SK-N-SH (cell line): ENCODE measurements around the gene PCGF3.

ENCODE experiments used
- CHD2 ChIP-seq: fragments of 150-350 bp; IDR thresholded peaks from 2 replicates; pipeline ENCODE4 v1.6.1; 2018; ENCODE audit warnings: low read length; ENCODE audit not compliant: partially characterized antibody
- EP300 ChIP-seq, 2 experiments: IDR thresholded peaks; 2 replicates each; pipeline versions ENCODE4 v1.4.0 to v1.6.1; 2012; ENCODE audit warnings: borderline replicate concordance in 1 of 2, low read depth in 1 of 2, low read length in 1 of 2
- EZH2phosphoT487 ChIP-seq: fragments of 200-600 bp; sonication (generic); IDR thresholded peaks from 2 replicates; pipeline ENCODE4 v1.6.1; 2017; ENCODE audit warnings: low read depth, mixed run types, mild to moderate bottlenecking, antibody characterized with exemption, moderate library complexity, borderline replicate concordance
- GATA2 ChIP-seq: sonication (generic); formaldehyde crosslinking; IDR thresholded peaks from 2 replicates; pipeline ENCODE4 v1.5.0; 2020; ENCODE audit warnings: mild to moderate bottlenecking, missing genetic modification reagents
- MEF2A ChIP-seq: IDR thresholded peaks from 2 replicates; pipeline ENCODE4 v1.4.0; 2012; ENCODE audit warnings: low read depth, borderline replicate concordance
- MXI1 ChIP-seq: IDR thresholded peaks from 2 replicates; pipeline ENCODE4 v1.6.1; 2012; ENCODE audit warnings: mild to moderate bottlenecking, low read depth, low read length, improper control_type of control experiment
- POLR2AphosphoS5 ChIP-seq: IDR thresholded peaks from 2 replicates; pipeline ENCODE4 v1.6.1; 2012; ENCODE audit warnings: low read depth, low read length
- SMC3 ChIP-seq: IDR thresholded peaks from 2 replicates; pipeline ENCODE4 v1.6.1; 2012; ENCODE audit warnings: low read depth, low read length, improper control_type of control experiment
- TAF1 ChIP-seq: IDR thresholded peaks from 2 replicates; pipeline ENCODE4 v1.6.1; 2012; ENCODE audit warnings: low read depth, mild to moderate bottlenecking, low read length, moderate library complexity, borderline replicate concordance
- TF ChIP-seq, protein P1 (sequence below): fragments of 200-600 bp; sonication (generic); IDR thresholded peaks from 2 replicates; pipeline ENCODE4 v1.6.1; 2017; ENCODE audit warnings: antibody characterized with exemption, mild to moderate bottlenecking, moderate library complexity
- TF ChIP-seq, protein P2 (sequence below): IDR thresholded peaks from 2 replicates; pipeline ENCODE4 v1.4.0; 2012; ENCODE audit warnings: low read depth, borderline replicate concordance
- TF ChIP-seq, protein P3 (sequence below): IDR thresholded peaks from 2 replicates; pipeline ENCODE4 v1.4.0; 2012; ENCODE audit warnings: low read depth
- TF ChIP-seq, protein P4 (sequence below): fragments of 150-350 bp; IDR thresholded peaks from 2 replicates; pipeline ENCODE4 v1.6.1; 2016; ENCODE audit warnings: mild to moderate bottlenecking, low read depth, low read length

DNA sequence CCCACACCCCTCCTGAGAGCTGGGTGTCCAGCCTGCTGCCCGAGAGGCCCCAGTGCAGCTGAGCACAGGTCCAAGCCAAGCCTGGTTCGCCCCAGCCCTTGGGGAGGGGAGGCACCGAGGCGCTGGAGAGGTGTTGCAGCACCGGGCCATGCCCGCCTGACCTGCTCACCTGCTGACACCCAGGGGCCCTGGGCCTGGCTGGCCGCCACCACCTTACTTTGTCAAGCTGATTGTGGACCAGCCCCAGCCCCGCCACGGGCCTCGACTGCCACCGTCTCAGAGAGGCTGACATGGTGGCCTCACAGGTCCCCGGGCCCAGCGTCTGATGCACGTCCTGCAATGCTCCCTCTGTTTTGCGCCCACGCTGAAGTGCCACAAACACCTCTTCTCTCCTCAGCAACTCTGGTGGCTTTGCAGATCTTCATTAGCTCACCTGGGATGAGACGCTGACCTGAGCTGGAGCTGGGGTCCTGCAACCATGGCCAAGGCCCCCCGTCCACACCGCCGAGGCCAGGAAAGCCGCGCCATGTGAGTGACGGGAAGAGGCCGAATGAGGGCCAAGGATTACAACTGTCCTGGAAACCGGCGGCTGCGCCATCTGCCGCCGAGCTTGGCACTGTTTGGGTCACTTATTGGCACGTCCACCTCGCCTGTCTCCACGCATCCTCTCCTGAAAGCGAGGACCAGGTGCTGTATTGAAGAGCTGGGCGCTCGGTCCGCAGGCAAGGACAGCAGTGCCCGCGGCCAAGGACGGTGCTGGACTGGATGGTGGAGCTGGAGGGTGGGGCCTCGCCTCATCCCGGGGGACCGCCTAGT, 112.7 kb downstream of the PCGF3 start:
- TF ChIP-seq TAF1 (no peak), POLR2AphosphoS5 (no peak), EP300 (IDR thresholded peaks at IDR 0.05; ENCODE audit: borderline replicate concordance in 1 of 2, low read depth in 1 of 2, low read length in 1 of 2) (no peak), EZH2phosphoT487 (no peak), GATA2 (CRISPR knock-in tag) (no peak), MXI1 (no peak), MEF2A (no peak), CHD2 (no peak), SMC3 (no peak)
- TF ChIP-seq, protein P1, sequence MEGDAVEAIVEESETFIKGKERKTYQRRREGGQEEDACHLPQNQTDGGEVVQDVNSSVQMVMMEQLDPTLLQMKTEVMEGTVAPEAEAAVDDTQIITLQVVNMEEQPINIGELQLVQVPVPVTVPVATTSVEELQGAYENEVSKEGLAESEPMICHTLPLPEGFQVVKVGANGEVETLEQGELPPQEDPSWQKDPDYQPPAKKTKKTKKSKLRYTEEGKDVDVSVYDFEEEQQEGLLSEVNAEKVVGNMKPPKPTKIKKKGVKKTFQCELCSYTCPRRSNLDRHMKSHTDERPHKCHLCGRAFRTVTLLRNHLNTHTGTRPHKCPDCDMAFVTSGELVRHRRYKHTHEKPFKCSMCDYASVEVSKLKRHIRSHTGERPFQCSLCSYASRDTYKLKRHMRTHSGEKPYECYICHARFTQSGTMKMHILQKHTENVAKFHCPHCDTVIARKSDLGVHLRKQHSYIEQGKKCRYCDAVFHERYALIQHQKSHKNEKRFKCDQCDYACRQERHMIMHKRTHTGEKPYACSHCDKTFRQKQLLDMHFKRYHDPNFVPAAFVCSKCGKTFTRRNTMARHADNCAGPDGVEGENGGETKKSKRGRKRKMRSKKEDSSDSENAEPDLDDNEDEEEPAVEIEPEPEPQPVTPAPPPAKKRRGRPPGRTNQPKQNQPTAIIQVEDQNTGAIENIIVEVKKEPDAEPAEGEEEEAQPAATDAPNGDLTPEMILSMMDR = no peak
- TF ChIP-seq, protein P2, sequence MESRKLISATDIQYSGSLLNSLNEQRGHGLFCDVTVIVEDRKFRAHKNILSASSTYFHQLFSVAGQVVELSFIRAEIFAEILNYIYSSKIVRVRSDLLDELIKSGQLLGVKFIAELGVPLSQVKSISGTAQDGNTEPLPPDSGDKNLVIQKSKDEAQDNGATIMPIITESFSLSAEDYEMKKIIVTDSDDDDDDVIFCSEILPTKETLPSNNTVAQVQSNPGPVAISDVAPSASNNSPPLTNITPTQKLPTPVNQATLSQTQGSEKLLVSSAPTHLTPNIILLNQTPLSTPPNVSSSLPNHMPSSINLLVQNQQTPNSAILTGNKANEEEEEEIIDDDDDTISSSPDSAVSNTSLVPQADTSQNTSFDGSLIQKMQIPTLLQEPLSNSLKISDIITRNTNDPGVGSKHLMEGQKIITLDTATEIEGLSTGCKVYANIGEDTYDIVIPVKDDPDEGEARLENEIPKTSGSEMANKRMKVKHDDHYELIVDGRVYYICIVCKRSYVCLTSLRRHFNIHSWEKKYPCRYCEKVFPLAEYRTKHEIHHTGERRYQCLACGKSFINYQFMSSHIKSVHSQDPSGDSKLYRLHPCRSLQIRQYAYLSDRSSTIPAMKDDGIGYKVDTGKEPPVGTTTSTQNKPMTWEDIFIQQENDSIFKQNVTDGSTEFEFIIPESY = no peak
- TF ChIP-seq, protein P3, sequence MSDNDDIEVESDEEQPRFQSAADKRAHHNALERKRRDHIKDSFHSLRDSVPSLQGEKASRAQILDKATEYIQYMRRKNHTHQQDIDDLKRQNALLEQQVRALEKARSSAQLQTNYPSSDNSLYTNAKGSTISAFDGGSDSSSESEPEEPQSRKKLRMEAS = no peak
- TF ChIP-seq, protein P4, sequence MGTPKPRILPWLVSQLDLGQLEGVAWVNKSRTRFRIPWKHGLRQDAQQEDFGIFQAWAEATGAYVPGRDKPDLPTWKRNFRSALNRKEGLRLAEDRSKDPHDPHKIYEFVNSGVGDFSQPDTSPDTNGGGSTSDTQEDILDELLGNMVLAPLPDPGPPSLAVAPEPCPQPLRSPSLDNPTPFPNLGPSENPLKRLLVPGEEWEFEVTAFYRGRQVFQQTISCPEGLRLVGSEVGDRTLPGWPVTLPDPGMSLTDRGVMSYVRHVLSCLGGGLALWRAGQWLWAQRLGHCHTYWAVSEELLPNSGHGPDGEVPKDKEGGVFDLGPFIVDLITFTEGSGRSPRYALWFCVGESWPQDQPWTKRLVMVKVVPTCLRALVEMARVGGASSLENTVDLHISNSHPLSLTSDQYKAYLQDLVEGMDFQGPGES = no peak
